Endothelial cell of hepatic sinusoid (primary cell): ENCODE measurements around the gene CLBA1.

ENCODE experiments used
- in situ Hi-C: cut with HindIII; loops from 2 replicates; pipeline ENCODE4 v1.10.0; 2017; ENCODE audit warnings: low sequenced_read_pairs

CLBA1 gene

DNA sequence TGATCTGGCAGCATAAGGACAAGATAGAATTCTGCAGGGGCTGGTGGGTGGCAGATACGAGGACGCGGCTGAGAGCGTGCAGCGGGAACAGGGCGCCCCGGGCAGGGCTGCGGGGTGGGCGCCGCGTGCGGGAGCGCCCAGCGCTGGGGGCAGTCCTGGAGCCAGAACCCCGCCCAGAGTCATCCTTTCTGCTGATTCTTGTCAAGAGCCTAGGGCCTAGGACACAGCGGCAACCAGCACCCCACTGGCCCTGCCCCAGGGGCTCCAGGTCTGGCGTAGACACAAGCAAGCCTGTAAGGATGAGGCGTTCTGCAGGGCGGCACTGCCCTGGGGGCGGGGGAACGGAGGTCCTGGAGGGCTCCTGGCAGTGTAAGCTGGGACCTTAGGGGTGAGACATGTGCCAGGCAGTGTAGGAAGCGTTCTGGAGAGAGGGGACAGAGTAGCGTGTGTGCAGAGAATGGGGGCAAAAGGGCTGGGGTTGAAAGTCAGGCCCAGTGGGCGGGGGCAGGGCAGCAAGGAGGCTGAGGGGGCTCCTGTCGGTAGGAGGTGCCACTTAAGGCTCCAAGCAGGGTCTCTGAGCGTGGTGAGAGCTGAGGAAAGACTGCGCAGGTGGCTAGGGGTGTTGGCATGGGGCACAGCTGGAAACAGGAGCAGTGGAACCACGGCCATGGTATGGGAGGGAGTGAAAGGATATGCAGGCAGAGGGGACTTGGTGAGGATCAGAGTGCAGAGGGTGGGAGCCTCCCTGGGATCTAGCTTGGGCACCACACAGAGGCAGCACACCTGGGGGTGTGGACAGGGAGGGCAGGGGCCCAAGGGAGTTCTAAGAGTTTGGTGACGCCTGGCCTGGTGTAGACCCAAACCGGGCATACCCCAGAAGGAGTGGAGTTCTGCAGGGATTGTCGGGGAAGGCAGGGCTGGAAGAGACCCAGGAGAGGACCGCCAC is 6.6 kb upstream of the CLBA1 start:
- in situ Hi-C loops: no loop called here

DNA sequence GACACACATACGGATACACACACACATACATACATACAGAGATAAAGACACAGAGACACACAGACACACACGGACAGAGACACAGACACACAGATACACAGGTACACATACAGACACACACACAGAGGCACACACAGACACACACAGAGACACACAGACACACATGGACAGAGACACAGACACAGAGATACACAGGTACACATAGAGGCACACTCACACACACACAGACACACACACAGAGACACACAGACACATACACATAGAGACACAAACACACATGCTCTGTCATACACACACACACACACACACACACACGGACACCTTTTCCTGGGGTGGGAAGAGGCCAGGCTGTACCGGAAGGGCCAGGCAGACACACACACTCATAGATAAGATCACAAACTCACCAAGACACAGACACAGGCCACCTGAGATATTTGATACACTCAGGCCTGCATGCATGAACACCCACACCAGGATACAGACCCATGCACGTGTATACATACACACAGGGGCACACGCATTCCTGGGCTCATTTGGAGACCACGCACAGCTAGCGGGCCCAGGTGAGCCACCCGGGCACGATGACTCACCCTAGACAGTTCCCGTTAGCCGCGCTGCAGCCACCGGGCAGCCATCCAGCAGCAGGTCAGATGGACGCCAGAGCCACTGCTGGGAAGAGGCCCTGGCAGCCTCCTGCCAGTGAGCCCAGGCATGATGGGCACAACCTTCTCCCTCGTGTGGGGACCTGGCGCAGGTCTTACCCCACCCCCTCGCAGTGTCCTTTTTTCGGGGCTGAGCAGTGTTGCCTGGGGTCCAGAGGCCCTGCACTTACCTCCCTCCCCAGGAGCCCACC is 5.6 kb upstream of the CLBA1 start:
- in situ Hi-C loops: no loop called here

DNA sequence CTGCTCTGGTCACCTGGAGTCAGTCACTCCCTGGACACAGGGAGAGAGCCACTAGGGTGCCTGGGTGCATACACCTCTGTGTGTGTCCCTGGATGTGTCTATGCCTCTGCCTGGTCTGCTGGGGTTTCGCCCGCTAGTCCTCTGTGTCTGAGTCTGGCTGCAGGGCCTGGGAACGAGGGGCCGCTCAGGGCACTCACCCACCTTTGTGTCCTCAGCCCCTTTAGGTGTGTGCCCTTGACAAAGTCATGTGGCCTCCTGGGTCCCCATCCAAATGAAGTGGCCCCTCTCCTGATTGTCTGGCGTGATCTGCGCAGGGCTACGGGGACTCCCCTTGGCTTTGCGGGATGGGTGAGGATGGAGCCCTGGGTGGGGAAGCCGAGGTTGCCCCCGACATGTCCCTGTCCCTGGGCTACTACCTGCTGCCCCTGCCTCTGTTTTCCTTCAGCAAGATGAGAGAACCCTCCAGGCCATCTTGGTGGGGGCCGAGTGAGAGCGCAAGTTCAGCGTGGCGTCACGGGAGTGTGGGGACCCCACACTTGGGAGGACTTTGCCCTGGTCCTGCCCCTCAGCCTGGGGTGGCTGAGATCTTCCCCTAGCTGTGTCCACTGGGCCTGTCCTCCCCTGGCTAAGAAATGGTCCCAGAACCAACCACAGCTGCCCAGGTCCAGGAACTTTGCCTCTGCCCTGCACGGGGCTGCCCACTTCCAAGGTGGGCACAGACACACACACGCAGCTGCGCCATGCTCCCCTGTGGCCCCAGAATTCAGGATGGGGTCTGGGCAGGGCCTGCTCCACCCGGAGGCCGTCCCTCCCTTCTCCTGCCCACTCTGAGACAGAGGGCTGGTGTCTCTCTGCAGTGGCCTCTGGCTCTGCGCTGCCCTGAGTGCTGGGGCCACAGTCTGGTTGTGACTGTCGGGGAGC is 4.7 kb upstream of the CLBA1 start:
- in situ Hi-C loops: no loop called here

DNA sequence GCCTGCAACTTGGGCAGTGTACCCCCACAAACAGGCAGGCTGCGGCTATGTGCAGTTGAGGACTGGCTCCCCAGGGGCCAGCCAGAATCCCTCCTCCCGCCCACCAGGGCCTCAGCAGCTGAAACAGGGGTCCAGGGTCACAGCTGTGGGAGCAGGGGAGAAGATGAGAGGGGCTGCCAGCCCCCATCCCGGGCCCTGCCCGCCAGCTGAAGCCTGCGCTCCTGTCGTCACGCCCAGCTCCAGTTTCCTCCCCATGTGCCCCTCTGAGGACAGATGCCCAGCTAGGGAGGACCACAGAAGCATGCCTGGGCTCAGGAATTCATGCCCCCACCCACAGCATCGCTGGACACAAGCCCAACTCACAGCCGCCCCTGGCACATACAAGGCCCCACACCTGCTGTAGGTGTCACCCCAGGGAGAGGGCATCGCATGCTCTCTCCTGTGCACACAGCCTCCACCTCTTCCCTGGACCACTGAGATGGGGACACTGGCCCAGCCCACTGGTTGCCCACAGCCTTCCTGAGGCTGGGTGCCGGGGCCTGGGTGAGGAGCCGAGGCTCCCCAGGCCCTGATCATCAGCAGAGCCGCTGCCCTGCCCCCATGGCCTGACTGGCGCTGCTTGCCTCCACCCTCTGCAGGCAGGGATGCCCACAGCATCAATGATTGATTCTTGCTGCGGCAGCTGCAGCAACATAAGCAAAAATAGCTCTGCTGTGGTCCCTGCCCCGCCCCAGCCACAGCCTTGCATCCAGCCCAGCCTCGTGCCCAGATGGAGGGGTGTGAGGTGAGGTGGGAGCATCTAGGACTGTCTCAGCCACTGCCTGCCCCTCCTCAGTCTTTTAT is 3.7 kb upstream of the CLBA1 start:
- in situ Hi-C loops: no loop called here

DNA sequence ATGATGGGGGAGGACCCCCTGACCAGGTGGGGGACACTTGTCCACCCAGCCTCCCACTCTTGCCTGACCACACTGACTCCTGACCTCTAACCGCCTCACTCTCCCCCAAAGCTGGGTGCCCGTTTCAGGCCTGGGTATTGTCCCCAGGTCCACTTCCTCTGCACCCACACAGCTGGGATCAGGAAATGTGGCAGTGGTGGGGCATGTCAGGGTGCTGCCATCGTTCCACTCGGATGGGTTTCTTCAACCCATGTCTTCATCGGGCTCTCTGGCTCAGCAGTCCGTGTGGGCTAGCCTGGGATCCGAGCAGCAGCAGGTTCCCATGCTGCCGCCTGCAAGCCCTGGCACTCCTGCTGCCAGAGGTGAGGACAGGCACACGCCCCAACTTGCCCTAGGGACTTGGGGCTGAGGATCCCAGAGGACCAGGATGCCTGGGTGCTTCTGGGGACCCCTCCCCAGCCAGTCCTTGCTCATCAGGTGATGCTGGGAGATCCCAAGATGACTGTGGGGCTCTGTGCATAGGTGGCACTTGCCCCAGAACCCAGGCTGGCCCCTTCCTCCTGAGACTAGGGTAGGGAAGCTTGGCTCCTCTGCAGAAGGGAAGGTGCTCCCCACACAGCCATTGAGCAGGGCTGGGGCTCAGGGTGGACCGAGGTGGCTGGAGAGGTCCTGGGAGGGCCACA is 2.9 kb upstream of the CLBA1 start:
- in situ Hi-C loops: no loop called here

DNA sequence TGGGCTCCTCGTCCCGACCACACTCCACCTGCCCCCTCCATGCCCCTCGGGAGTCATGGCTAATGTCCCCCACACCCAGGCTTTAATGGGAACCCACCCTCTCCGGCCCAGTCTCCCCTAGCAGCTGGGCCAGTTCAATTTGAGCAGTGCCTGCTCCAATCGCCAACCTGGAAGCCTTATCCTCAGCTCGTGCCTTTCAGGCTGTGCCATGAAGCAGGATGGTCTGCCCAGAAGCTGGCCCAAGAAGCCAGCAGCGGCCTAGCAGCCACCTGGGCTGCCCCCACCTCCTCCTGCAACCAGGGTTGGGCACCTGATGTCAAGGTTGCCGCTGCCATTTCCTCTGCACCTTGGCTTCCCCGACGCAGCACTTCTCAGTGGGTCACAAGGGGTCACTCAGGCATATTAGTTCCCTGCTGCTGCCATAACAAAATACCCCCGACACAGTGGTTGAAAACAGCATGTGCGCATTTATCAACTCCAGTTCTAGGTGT is 2.3 kb upstream of the CLBA1 start:
- in situ Hi-C loops: no loop called here

DNA sequence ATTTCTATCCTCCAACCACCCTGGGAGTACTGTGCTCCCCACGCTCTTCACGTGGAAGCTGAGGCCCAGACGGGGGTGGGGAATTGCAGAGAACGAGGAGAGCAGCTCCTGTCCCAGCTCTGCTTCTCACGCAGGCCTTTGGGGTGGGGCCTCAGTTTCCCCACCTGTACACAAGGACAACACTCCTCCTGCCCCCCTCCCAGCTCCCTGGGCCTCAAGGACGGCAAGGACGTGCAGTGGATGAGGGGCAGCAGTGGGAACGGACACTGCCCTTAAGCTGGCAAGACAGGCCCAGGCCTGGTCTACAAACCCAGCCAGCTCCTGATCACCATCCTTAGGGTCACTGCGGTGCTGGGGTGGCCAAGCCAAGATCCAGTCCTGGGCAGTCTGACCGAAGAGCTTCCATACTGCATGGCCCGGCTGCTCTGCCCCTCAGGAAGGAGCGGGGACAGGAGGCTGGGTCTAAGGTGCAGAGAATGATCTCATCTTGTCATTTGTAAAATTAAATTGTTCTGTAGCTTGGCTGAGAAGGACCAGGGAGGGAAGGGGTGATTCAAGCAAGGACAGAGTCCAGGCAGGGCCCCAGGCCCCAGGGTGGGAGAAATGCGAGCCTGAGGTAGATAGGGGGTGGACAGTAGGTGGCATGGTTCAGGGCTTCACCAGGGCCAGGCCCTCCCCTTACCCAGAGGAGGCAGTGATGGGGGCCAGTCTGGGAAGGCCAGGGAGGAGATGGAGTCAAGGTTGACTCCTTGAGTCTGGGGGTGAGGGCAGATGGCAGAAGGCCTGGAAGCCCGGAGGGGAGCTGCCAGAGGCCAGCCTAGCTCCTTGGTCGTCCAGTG is 1.3 kb upstream of the CLBA1 start:
- in situ Hi-C loops: no loop called here

DNA sequence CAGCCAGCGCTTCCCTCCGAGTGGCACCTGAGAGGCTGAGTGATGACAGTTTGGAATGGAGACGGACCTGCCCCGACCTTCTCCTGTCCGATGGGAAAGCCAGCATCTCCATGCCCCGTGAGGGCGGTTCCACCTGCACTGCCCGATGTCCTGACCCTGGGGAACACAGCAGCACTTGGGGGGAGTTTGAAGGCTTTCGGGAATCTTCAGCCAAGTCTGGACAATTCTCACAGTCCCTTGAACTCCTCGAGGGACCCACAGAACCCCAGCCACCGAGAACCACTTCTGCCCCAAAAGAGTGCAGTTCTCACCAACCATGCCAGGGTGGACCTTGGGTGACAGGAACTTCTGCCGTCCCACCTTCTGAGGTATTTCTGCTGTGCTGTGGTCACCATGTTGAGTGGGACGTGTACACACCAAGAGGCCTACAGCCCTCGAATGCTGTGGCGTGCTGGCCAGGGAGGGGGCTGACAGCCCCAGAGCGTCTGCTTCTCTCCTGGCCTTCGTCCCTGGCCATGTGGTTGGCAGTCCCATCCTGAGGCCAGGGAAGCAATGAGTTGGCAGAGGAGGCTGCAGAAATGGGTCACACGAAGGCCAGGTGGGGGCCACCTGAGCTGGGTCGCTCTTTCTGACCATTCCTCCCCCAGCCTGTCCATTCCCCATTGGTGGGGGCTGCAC is 1.0 kb downstream of the CLBA1 start:
- in situ Hi-C loops: no loop called here

DNA sequence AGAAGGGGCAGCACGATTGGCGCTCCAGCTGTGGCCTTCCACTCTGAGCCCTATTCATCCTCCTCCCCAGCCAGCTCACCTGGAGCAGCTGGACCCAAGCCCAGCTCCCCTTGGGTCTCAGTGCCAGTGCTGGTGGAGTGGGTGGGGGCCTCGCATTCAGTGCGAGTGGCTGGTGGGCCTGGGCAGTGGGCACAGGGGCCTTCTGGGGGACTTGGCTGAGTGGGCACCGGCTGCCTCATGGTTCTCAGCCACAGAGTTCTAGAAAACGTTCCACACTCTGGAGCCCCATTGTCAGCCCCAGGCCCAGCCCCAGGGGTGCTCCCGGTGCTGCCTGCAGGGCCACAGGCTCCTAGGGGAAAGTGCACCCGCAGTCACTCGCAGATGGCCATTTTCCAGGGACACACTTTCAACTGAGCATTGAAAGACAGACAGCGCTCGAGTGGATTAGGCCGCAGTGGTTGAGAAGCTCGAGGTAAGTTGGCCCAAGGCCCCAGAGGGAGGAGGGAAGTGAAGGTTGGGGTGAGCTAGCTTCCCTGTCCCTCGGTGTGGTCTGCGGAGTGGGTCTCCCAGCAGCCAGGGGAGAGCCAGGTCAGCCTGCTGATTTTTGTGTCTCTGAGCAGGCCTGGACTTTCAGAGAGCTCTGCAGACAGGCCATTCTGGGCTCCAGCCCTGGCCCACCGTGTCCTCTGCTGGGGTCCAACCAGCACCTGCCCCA is 3.8 kb downstream of the CLBA1 start:
- in situ Hi-C loops: no loop called here

DNA sequence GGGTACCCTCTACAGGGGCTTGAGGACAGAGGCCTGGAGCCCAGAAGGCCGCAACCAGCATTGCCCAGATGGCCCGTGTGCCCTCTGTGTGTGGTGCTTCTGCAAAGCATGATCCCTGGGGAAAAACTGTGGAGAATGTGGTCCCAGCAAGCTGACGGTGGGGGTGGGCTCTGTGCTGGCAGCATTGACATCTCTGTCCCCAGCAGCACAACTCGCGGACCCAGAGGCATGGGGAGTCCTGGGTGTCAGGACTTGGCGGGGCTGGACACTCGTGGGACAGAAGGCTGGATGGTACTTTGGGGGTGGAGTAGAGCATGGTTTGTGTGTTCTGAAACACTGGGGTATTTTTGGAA is 4.3 kb downstream of the CLBA1 start:
- in situ Hi-C loops: no loop called here

DNA sequence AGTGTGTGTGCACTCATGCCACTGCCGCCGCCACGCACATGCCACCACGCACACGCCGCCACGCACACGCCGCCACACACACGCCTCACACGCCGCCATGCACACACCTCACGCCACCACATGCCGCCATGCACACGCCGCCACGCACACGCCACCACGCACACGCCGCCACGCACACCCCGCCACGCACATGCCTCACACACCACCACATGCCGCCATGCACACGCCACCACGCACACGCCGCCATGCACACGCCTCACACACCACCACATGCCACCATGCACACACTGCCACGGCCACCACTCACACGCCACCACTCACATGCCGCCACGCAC is 6.3 kb downstream of the CLBA1 start:
- in situ Hi-C loops: no loop called here

DNA sequence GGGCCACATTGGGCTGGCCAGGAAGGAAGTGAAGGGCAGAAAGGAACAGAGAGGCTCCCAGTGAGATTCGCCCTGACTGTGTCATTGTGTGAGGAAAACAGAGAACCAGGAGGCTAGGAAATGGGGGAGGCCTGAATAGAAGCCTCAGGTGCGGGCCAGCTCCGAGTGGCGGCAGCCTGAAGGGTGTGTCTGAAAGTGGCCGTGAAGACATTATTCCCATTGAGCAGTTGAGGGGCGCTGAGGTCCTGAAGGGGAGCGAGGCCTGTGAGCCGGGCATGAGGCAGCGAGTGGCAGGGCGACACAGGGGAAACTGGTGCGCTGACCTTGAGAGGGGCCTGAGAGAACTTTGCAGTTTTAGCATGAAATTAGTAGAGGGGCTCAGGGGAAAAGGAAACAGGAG is 6.9 kb downstream of the CLBA1 start:
- in situ Hi-C loops: no loop called here

DNA sequence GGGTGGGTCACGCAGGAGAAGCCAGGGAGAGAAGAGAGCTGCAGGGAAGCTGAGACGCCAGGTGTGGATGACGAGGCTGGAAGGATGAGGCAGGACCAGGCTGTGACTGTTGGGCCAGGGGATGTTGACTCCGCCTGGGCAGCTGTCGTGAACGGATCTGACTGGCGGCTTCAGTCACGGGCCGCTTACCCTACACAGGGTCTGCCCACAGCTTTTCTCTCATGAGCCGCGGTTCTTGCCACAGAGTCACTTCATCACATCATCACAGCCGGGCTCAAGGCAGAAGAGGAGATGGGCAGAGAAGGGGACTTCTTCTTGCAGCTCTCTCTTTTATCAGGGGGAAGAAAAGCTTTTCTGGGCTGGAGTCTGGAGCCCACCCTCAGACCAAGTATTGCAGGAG is 7.7 kb downstream of the CLBA1 start:
- in situ Hi-C loops: no loop called here

DNA sequence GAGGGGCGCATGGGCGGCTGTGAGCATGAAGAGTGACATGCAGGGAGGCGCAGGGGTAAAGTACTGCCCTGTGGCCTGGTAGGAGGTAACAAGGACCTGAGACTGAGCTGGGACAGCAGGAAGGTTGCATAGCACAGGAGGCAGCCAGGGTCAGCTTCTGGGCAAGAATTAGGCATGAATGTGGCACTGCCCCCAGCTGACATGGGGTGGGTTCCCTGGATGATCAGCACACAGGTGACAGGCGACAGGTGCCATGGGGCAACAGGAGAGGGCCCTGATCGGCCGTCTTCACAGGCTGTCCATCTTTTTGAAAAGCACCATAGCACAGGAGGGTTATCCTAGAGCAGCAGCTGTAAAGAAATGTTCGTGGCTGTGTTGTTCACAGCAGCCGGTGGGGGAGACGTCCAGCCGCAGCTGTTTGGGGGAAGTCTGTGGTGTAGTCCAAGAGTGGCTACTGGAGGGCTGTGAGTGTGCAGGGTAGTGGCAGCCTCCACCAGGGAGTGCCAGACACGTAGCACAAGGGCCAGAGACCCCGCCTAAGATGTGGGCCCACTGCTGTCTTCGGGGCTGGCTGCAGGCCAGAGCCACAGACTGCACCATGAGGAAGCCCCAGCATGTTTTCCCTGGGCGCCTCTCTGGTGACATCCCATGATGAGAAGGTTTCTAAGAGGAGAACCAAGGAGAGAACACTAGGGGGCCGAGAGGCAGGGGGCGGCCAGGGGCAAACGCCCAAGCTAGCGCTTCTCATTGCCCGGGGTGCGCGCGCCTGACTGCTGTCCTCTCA is 8.4 kb downstream of the CLBA1 start:
- in situ Hi-C loops: no loop called here

DNA sequence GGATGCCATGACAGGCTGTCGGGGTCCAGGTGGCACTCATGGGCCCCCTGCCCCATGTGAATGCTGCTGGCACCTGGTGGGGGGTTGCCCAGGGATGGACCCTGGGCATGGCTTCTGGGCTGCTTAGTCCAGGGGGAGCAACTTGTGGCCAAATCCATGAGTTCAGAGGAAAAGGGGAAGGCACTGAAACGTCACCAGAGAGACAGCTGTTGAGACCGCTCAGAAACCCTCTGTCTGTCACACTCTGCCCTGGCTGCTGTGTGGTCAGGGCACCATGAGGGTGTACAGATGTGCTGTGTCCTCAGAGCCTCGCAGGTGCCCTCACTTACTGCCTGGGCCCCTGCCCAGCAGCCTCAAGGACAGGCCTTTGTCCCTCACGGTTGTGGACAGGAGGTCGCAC is 9.4 kb downstream of the CLBA1 start:
- in situ Hi-C loops: no loop called here

DNA sequence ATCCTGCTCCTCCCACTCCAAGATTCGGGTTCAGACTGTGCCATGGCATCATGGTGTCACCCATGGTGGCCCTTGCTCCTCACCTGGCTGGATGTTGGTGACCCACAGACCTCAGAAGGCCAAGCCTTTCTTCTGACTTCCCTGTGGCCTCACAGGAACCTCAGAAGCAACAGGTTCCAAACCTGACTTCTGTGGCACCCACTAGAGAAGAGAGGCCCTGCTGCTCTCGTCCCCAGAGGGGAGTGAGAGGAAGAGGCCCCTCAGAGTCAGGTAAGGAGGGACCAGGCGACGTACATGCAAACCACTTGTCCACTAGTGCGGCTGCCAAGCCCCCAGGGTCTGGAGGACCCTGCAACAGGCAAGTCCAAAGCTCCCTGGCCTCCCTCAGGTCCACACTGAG is 10.4 kb downstream of the CLBA1 start:
- in situ Hi-C loops: no loop called here

DNA sequence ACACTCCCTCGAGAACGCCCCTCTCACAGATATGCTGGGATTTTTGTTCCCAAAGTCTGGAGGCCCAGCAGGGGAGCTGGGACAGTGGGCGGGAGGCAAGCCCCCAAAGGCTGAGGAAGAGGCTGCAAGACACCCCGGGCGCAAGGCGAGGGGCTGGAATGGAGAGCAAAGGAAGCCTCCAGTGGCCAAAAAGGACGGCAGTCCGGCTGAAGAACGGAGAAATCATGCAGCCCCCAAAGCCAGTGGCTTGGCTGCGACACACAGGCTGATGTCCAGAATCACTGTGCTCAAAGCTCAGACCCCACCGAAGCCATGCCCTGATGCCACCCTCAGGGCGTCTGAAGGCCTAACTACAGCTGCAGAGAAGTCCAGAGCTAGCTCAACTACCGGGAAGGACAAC is 10.9 kb downstream of the CLBA1 start:
- in situ Hi-C loops: no loop called here
